ENCODE measurements around the gene ZC3H14.
A peak's percentile ranks its signal among the peaks of the same experiment; 100 is the strongest.

Gene ZC3H14

DNA sequence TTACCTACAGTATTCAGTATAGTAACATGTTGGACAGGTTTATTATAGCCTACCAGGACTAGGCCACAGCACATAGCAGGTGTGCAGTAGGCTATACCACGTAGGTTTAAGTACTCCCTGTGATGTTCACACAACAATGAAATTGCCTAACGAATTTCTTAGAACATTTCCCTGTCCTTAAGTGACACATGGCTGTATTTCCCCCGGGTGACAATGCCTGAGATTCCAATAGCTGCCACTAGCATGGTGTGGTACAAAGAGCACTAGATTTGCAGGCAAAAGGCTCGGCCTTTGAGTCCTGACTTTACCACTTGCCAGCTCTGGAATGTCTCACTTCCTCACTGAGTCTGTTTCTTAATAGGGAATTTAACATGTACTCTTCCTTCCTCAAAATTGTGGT is 27.7 kb upstream of the ZC3H14 start:
- Histone ChIP-seq H3K27ac (ENCODE audit: low read depth, low read length, severe bottlenecking) (no peak overlapping the region), H3K9me3 (ENCODE audit: control insufficient read depth, low read length) (peaks cover 3% of the 10 kb centered on the region), H3K36me3 (ENCODE audit: control insufficient read depth, insufficient read depth, low read length) (peaks cover 59% of the 10 kb centered on the region), H3K4me3 (ENCODE audit: extremely low read depth, insufficient read depth, low read length, poor library complexity, severe bottlenecking) (no peak overlapping the region), H3K4me1 (ENCODE audit: control insufficient read depth, insufficient read depth, low read length, poor library complexity, severe bottlenecking) (peaks cover 5% of the 10 kb centered on the region)
- 31 to 59% methylated on average over 2 to 4 of the region's 4 CpGs for WGBS, 2 experiments (ENCODE audit: insufficient coverage in 2 of 2)

DNA sequence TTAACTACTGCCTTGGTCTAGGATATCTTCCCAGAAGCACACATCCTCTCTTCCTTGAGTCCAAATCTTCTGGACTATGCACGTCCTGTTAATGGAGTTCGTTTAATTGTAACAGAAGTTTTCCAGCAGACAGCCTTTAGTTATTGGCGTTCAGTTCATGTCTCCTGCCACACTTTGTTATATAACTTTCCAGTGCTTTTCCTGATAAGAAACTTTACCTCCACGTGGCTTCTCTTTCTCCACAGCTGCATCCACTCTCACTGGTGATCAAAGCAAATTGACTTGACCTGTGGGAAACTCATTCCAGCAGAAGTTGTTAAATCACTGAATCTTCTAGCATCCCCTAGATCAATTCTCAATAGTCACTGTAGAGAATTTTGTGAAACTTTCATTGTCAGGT is 27.0 kb upstream of the ZC3H14 start:
- H3K9me3 ChIP-seq (ENCODE audit: control insufficient read depth, low read length) = no peaks in the 10 kb centered on the region
- H3K4me3 ChIP-seq (ENCODE audit: extremely low read depth, insufficient read depth, low read length, poor library complexity, severe bottlenecking) = no peak overlapping the region
- no peak overlapping the region for H3K27ac ChIP-seq (ENCODE audit: low read depth, low read length, severe bottlenecking)
- WGBS, 2 experiments (ENCODE audit: insufficient coverage in 2 of 2) = 96 to 97% methylated on average over 4 of the region's 4 CpGs
- H3K4me1 ChIP-seq (ENCODE audit: control insufficient read depth, insufficient read depth, low read length, poor library complexity, severe bottlenecking) = peaks cover 5% of the 10 kb centered on the region
- H3K36me3 ChIP-seq (ENCODE audit: control insufficient read depth, insufficient read depth, low read length) = peaks cover 61% of the 10 kb centered on the region

DNA sequence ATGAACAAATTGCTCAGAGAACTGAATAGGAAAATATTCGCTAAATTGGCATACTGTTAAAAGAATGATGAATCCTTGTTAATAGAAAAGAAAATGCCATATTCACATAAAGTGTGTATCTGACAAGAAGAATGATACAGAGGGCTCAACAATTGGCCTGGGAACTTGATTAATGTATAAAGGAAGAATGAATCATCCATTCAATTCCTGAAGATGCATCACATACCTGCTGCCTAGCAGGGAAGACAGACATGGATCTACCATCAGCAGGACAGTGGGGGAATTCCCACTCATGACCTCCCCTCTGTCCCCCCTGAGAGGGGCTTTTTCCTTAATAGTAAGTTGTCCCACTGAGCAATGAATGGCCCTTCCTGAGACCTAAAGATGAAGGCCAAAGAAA is 21.5 kb upstream of the ZC3H14 start:
- H3K9me3 ChIP-seq (ENCODE audit: control insufficient read depth, low read length) = no peaks in the 10 kb centered on the region
- peaks cover 55% of the 10 kb centered on the region for H3K36me3 ChIP-seq (ENCODE audit: control insufficient read depth, insufficient read depth, low read length)
- no peak overlapping the region for H3K27ac ChIP-seq (ENCODE audit: low read depth, low read length, severe bottlenecking)
- WGBS, 2 experiments (ENCODE audit: insufficient coverage in 2 of 2) = no CpG with 5 or more reads among the region's 1 CpG
- H3K4me1 ChIP-seq (ENCODE audit: control insufficient read depth, insufficient read depth, low read length, poor library complexity, severe bottlenecking) = peaks cover 5% of the 10 kb centered on the region
- H3K4me3 ChIP-seq (ENCODE audit: extremely low read depth, insufficient read depth, low read length, poor library complexity, severe bottlenecking) = no peak overlapping the region

DNA sequence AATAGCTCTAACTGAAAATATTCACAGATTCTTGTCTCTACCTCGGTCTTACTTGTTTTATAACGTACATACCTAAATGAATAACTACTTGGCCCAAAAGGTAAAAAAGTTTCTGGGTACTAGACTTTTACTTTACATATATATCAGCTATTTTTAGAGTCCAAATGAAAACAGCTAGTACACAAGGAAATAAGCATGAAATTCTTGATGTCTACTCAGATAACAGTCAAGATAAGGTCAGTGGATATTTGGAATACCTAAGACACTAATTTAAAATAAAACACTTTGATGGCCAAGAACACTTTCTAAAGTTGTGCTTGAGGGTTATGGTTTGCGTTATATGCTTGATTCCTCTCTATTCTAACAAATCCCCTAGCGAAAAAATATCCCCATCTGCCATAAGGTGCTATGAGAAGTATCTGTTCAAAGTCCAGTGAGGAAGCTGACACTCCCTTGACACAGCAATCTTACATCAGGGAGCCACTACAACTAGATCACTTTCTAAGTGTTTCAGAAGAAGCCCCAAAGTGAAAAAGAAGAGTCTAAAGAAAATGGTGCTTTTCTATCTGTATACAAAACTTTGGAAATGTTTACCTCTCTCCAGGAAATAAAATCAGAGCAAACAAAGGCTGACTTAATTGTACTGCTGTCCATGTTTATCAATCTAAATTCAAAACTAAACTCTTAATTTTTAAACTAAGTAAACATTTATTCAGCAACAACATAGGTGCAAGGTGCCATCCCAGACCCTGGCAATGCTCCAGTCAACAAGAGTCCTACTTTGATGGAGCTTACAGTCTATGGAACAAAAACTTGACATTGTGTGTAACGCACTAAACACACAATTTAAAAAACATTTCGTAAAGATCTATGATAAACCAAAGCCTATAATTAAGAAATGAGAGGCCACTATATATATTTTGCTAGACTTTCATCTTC is 19.7 kb upstream of the ZC3H14 start:
- WGBS, 2 experiments (ENCODE audit: insufficient coverage in 2 of 2) = no CpG with 5 or more reads among the region's 6 CpGs
- H3K9me3 ChIP-seq (ENCODE audit: control insufficient read depth, low read length) = no peaks in the 10 kb centered on the region
- H3K27ac ChIP-seq (ENCODE audit: low read depth, low read length, severe bottlenecking) = no peak overlapping the region
- no peak overlapping the region for H3K4me3 ChIP-seq (ENCODE audit: extremely low read depth, insufficient read depth, low read length, poor library complexity, severe bottlenecking)
- H3K36me3 ChIP-seq (ENCODE audit: control insufficient read depth, insufficient read depth, low read length) = peaks cover 69% of the 10 kb centered on the region
- H3K4me1 ChIP-seq (ENCODE audit: control insufficient read depth, insufficient read depth, low read length, poor library complexity, severe bottlenecking) = peaks cover 5% of the 10 kb centered on the region

DNA sequence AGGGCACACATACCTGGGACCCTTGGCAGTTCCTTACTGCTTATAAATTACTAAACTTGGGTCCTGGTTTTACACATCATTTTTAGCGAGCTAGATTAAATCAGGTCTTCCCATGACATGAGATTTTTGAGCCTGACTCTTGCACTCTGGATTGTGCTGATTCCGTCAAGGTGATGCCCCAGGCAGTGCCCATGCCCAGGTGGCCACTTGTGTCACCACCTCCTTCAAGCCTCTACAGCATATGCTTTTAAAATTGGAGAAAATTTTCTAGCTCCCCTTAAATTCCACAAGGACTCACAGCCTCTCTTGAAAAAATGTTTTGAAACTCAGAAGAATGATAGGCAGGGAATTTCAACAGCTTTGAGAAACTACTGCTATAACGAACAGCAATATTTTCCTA is 17.6 kb upstream of the ZC3H14 start:
- no peak overlapping the region for H3K4me3 ChIP-seq (ENCODE audit: extremely low read depth, insufficient read depth, low read length, poor library complexity, severe bottlenecking)
- H3K36me3 ChIP-seq (ENCODE audit: control insufficient read depth, insufficient read depth, low read length) = peaks cover 78% of the 10 kb centered on the region
- H3K4me1 ChIP-seq (ENCODE audit: control insufficient read depth, insufficient read depth, low read length, poor library complexity, severe bottlenecking) = peaks cover 5% of the 10 kb centered on the region
- no peaks in the 10 kb centered on the region for H3K9me3 ChIP-seq (ENCODE audit: control insufficient read depth, low read length)
- H3K27ac ChIP-seq (ENCODE audit: low read depth, low read length, severe bottlenecking) = no peak overlapping the region
- WGBS, 2 experiments (ENCODE audit: insufficient coverage in 2 of 2) = 93 to 96% methylated on average over 2 of the region's 3 CpGs

DNA sequence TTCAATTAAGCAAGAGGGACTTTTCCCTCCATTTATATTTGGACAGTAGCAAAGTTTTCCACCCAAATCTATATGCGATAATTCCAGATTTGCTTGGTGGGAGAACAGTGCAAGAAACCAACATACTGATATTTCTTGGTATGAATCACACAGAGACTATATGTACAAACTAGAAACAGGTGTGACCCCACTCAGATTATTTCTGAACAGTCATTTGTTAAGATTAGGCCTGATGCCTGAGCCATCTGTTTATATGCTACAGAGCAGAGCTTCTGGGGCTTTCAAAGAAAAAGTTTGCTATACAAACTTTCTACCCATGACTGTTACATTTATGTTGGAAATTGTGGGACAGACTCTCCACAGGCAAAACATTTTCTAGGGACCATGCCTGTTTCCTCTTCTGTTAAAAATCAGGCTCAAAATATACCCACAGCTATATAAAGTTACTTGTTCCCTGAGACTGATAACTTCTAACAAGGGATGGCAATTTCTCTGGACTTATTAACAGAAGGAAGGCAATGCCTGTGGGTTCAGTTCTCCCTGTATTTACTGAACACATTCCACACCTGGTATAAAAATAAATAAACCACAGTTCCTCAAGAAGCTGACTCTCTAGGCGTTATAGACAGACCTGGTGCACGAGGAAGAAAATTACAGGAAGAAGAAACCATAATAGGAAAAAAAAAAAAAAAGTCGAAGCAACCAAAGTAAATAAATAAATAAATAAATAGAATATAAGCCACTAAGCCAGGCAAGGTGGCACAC is 16.0 kb upstream of the ZC3H14 start:
- Histone ChIP-seq H3K36me3 (ENCODE audit: control insufficient read depth, insufficient read depth, low read length) (peaks cover 79% of the 10 kb centered on the region), H3K4me1 (ENCODE audit: control insufficient read depth, insufficient read depth, low read length, poor library complexity, severe bottlenecking) (peaks cover 5% of the 10 kb centered on the region), H3K9me3 (ENCODE audit: control insufficient read depth, low read length) (no peaks in the 10 kb centered on the region), H3K4me3 (ENCODE audit: extremely low read depth, insufficient read depth, low read length, poor library complexity, severe bottlenecking) (no peak overlapping the region), H3K27ac (ENCODE audit: low read depth, low read length, severe bottlenecking) (no peak overlapping the region)
- WGBS, 2 experiments (ENCODE audit: insufficient coverage in 2 of 2) = 100% methylated on average over 1 of the region's 4 CpGs; no CpG with 5 or more reads in 1 of the 2 experiments

DNA sequence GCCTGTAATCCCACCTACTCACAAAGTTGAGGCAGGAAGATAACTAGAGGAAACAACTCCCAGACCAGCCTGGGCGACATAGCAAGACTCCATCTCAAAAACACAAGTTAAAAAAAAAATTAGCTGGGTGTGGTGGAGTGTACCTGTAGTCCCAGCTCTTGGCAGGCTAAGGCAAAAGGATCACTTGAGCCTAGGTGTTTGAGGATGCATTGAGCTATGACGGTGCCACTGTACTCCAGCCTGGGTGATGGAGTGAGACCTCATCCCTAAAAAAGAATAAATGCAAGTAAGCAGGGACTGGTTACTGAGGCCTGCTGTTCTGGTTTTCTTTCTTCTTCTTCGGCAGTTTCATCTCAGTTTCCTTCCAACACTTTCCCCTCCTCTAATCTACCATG is 15.5 kb upstream of the ZC3H14 start:
- Histone ChIP-seq H3K36me3 (ENCODE audit: control insufficient read depth, insufficient read depth, low read length) (peaks cover 78% of the 10 kb centered on the region), H3K27ac (ENCODE audit: low read depth, low read length, severe bottlenecking) (no peak overlapping the region), H3K4me3 (ENCODE audit: extremely low read depth, insufficient read depth, low read length, poor library complexity, severe bottlenecking) (no peak overlapping the region), H3K4me1 (ENCODE audit: control insufficient read depth, insufficient read depth, low read length, poor library complexity, severe bottlenecking) (peaks cover 5% of the 10 kb centered on the region), H3K9me3 (ENCODE audit: control insufficient read depth, low read length) (no peaks in the 10 kb centered on the region)
- WGBS, 2 experiments (ENCODE audit: insufficient coverage in 2 of 2) = 87 to 100% methylated on average over 1 to 2 of the region's 3 CpGs

DNA sequence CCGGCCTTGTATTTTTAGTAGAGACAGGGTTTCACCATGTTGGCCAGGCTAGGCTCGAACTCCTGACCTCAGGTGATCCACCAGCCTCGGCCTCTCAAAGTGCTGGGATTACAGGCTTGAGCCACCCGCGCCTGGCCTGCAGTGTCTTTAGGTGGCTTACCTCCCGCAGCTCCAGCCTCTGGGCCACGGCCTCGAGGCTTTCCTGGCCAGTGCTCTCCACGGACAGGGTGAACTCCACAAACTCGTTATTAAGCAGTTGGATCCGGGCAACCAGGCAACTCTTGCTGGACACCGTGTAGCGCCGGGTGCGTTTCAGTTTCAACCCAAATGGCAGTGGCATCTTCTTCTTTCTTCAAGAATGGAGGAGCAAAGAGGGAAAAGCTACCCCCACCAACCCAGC is 12.8 kb upstream of the ZC3H14 start:
- Histone ChIP-seq H3K9me3 (ENCODE audit: control insufficient read depth, low read length) (no peaks in the 10 kb centered on the region), H3K4me1 (ENCODE audit: control insufficient read depth, insufficient read depth, low read length, poor library complexity, severe bottlenecking) (no peaks in the 10 kb centered on the region), H3K36me3 (ENCODE audit: control insufficient read depth, insufficient read depth, low read length) (peaks cover 65% of the 10 kb centered on the region), H3K4me3 (ENCODE audit: extremely low read depth, insufficient read depth, low read length, poor library complexity, severe bottlenecking) (no peak overlapping the region), H3K27ac (ENCODE audit: low read depth, low read length, severe bottlenecking) (no peak overlapping the region)
- 92% methylated on average over 14 to 15 of the region's 15 CpGs for WGBS, 2 experiments (ENCODE audit: insufficient coverage in 2 of 2)

DNA sequence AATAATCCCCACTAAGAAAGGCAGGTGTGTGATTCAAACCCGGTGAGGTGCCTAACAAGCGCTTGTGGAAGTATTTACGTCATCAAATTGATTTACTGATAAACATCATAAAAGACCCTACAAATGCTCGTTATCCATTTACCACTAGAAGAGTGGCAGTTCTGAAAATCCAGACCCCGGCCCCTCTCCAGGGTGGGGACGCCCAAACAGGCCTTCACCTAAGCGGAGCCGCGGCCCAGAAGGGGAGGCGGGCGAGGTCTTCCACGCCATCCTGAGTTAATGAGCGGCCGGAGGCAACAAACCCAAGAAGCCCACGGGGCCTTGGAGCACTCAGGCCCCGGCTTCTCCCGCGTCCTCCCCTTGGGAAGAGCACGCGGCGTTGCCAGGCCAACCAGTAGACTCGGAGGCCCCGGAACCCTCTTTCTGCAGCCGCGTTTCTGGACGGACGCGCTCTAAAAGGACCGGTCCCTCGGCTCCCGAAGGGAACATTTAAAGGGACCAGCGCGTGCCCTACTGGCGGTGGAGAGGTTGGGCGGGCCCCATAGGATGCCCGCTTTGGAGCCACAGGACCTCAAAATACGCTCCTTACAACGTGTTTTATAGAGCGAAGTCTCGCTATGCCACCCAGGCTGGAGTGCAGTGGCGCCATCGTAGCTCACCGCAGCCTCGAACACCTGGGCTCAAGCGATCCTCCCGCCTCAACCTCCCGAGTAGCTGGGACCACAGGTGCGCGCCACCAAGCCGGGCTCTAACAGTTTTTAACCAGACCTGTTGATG is 11.6 kb upstream of the ZC3H14 start:
- Histone ChIP-seq H3K9me3 (ENCODE audit: control insufficient read depth, low read length) (no peaks in the 10 kb centered on the region), H3K4me3 (ENCODE audit: extremely low read depth, insufficient read depth, low read length, poor library complexity, severe bottlenecking) (peak overlapping the region; percentile 33), H3K27ac (ENCODE audit: low read depth, low read length, severe bottlenecking) (no peak overlapping the region), H3K4me1 (ENCODE audit: control insufficient read depth, insufficient read depth, low read length, poor library complexity, severe bottlenecking) (peaks cover 12% of the 10 kb centered on the region), H3K36me3 (ENCODE audit: control insufficient read depth, insufficient read depth, low read length) (peaks cover 53% of the 10 kb centered on the region)
- WGBS, 2 experiments (ENCODE audit: insufficient coverage in 2 of 2) = 81 to 84% methylated on average over 45 to 48 of the region's 50 CpGs

DNA sequence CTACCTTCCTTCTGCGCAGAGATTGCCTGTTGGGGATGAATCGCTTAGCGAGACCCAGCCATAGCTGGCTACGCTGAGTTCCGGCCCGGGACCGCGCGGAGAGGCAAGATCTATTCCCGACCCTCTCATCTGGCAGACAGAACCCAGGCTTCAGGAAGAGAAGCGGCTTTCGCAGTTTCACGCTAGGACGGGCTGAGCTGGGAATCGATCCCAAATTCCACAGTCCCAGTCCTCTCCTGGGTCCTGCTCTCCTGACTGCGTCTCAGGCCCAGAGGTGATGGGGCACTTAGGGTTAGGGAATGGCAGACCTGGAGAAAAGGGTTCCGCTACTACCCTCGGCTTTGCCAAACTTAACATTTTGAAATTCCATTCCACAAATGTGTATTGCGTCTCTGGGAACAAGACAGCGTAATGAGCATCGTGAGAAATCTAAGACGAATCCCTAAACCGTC is 10.8 kb upstream of the ZC3H14 start:
- WGBS, 2 experiments (ENCODE audit: insufficient coverage in 2 of 2) = 82 to 93% methylated on average over 22 of the region's 23 CpGs
- H3K4me3 ChIP-seq (ENCODE audit: extremely low read depth, insufficient read depth, low read length, poor library complexity, severe bottlenecking) = peak overlapping the region; percentile 33
- peaks cover 15% of the 10 kb centered on the region for H3K4me1 ChIP-seq (ENCODE audit: control insufficient read depth, insufficient read depth, low read length, poor library complexity, severe bottlenecking)

More for the DNA sequence above, 10.8 kb upstream of the ZC3H14 start:
- peaks cover 46% of the 10 kb centered on the region for H3K36me3 ChIP-seq (ENCODE audit: control insufficient read depth, insufficient read depth, low read length)
- H3K27ac ChIP-seq (ENCODE audit: low read depth, low read length, severe bottlenecking) = no peak overlapping the region
- H3K9me3 ChIP-seq (ENCODE audit: control insufficient read depth, low read length) = no peaks in the 10 kb centered on the region

All from mesodermal cell (in vitro differentiated cells).